Non-pigmented ciliary epithelial cell (primary cell): ENCODE measurements around the gene TMC1.
"Not testable (repeated sequence)": the region's sequence is repeated elsewhere in the genome, so short reads cannot be mapped to it uniquely, and the experiment has no call there.

Source experiments
- DNase-seq: peaks from one replicate; pipeline ENCODE4 v3.0.0-alpha.2; 2010; ENCODE audit warnings: low read depth

Gene TMC1

DNA sequence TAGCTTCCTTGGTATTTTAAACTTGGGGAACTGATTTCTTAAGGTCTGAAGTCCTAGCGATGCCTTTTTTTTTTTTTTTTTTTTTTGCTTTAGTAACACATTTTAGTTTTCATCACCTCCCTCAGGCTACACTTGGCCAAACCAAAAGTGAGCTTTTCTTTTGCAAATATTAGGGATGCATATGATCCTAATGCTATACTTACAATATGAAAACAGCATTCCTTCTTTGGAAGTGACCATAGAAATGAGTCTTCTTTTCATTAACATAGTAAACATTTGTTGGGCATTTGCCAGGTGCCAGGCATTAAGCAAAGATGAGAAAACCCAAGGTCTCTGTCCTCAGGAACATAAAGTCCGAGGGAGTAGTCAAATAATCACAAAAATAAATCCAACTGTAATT lies 241.6 kb downstream of the TMC1 start:
- no peak for DNase-seq

DNA sequence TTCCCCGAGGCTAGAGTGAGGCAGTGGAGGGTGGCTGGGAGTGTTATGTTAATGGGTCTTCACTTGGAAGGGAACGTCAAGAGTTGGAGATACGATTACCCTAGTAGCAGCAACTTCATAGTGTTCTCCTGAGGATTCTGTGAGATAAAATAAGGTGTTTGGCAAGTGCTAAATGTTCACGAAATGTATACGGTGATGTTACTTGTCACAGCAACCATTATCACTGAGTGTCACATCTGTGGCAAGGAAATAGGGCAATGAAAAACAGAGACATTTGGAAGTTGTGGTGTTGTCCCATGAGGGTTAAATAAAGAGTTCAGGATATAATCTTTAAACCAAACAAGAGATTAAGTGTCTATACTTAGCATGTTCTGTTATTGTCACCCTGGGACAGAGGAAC lies 248.1 kb downstream of the TMC1 start:
- DNase-seq = no peak

DNA sequence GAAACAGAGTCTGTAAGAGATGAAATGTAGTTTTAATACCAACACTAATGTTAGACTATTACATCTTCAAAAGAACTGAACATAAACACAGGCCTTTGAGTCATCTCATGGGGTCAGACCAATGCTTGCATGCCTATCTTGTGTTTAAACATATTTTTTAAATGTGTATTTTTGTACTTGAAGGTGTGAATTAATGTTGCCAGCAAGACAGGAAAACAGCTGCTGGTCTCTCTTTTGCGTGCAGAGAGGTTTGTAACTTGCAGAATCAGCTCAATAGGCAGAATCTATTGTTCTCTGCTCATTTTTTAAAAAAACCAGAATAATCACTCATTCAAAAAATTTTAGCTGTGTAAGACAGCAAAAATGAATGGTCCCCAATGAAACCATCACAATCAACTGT lies 251.3 kb downstream of the TMC1 start:
- no peak for DNase-seq

DNA sequence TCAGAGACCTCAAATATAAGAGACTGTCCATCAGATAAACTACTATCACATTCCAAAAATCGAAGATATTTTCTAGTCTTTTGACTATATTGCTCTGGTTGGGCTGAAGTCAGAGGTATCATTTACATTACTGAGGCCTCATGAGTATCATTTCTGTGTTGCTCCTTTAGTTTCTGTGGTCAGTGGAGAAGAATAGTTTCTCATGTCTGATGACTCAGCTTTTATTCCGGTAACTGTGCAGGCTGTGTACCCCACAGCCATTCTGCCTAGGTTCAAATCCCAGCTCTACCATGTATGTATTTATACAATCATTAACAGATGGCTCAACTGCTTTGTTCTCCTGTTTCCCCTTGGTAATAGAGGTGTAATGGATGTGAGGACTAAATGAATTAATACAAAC lies 252.2 kb downstream of the TMC1 start:
- peak; percentile 24 for DNase-seq

DNA sequence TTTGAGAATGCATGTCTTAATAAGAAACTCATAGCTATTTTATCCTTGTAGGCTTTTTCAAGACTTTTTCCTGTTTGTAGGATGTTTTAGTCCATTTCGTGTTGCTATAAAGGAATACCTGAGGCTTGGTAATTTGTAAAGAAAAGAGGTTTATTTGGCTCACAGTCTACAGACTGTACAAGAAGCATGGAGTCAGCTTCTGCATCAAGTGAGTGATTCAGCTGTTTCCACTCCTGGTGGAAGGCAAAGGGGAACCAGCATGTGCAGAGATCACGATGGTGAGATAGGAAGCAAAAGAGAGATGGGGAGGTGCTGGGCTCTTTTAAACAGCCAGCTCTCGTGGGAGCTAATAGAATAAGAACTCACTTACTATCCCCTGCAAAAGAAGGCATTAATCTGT lies 254.2 kb downstream of the TMC1 start:
- no peak for DNase-seq

DNA sequence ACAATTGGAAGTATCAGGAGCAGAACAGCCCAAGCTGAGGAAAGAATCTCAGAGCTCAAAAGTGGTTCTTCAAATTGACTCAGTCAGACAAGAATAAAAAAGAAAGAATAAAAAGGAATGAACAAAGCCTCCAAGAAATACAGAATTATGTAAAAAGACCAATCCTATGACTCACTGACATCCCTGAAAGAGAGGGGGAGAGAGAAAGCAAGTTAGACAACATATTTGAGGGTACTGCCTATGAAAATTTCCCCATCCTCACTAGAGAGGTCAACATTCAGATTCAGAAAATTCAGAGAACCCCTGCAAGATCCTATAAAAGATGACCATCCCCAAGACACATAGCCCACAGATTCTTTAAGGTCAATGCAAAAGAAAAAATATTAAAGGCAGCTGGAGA lies 258.2 kb downstream of the TMC1 start:
- no peak for DNase-seq

DNA sequence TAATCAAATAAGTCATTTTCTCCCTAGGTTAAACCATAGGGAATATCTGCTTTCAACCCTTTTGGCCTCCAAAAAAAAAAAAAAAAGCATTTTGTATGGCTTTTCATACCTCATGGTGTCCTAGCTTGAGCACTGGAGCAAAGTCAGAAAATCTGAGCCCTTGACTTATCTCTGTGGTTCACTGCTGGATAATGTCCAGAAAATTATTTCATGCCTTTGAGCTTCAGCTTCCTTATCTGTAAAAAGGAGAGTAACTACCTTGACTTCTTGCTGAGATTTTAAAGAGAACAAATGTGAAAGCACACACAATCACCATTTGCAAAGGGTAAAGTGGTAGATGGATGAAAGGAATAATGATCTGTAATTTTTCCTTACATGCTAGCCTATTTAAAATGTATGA lies 265.5 kb downstream of the TMC1 start:
- DNase-seq = no peak

DNA sequence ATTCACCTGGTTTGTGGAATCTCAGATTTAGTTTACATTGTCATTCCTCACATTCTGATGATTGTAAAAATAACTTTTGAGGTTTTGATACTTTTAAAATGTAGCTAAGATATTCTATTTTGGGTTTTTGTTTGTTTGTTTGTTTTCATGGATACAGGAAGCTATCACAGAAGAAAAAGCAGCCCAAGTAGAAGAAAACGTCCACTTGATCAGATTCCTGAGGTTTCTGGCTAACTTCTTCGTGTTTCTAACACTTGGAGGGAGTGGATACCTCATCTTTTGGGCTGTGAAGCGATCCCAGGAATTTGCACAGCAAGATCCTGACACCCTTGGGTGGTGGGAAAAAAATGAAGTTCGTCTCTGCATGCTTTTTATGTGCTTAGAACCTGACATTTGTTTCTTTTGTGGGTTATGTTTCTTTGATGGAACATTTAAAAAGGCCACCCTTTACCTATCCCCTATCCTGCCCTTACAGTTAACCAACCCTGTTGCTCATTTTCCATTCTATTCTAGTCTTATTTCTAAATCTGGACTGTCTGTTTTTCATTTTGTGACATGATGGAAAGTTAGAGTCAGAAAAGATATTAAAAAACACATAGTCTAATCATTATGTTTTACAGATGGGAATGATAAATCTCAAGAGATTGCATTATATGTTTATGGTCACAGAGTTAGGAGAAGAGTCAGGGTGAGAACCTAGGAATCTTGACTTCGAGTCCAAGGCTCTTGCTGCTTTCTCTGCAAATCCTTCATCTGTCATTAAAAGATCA lies 267.7 kb downstream of the TMC1 start:
- no peak for DNase-seq

DNA sequence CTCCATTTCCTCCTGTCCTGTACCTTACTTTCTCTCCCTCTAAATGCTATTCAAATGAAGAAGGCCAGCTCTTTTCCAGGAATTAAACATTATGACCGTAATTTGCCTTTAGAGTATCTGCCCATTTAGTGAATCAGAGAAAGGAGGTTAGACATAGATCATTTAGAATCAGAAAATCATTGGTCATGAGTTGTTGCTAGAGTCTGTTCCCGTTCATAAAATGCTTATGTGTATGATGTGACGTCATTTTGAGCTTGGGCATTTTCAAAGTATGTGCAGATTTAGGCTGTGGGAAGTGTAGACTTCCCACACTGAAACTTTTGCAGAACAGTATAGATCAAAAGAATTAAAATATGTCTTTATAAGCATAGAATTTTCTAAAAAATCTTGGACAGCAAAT lies 268.5 kb downstream of the TMC1 start:
- DNase-seq = no peak

DNA sequence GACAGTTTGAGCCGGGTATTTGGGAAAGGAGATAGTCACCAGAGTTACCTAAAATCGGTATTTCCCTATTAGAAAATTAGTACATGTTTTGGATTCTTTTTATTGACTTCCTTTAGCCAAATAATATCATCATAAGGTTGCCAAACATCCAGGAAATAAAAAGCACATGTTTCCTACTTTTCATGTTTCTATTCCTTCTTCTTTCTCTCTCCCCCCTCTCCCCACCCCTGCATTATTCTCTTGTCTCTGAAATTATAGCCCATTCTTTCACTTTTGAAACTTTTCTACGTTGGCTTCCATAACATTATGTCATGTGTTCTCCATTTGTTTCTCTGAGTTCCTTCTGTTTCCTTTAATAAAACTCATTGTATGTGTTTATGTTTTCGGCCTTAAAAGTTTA lies 269.6 kb downstream of the TMC1 start:
- no peak for DNase-seq

DNA sequence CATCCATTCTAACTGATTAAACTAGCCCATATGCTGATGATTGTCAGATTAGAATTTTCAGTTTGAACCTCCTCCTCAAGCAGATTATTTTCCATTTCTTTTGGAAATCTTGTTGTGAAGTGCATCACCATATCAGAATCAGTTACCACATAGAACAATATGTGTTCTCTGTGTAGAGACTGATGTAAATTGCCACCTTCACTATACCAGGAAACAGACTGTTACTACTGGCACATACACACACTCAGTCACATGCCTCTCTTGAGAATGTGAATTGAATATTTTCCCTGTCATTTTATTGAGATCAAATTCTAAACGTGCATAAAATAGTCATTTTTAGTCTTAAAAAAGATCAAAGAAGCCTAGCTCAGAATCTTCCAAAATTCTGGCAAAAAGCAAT lies 270.0 kb downstream of the TMC1 start:
- no peak for DNase-seq

DNA sequence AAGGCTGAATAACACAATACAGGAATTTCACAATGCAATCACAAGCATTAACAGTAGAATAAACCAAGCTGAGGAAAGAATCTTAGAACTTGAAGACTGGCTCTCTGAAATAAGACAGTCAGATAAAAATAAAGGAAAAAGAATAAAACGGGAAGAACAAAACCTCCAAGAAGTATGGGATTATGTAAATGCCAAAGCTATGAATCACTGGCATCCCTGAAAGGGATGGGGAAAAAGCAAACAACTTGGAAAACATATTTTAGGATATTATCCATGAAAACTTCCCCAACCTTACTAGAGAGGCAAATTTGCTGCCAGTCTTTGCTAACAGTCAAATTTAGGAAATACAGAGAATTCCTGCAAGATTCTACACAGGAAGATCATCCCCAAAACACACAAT lies 273.5 kb downstream of the TMC1 start:
- no peak for DNase-seq

DNA sequence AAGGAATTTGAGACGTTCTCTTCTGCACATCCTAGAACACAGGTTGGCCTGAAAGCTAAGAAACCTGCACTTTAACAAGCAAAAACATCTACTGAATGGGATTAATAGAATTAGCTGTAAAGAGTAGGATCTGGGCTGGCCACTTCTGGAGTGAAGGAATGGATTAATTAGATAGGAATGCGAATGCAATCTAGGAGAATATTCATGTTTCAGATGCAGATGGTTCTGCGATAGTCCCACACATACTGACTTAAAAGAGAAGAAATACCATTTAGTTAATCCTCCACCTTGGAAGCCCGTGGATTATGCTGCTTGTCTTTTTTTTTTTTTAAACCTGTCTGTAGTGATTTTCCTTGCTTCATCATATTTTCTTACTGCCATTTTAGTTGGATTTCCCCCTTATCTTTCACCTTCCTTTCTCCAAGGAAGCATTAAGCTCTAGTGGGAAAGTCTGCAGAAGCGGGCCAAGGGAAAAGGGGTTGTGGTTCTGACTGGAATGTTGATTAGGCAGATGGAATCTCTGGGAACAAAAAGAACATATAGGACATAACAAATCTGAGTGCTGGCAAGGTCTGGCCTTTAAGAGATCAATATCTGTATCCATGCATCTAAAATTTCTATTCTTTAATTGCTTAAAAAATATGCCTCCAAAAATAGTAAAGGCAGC lies 279.1 kb downstream of the TMC1 start:
- no peak for DNase-seq

DNA sequence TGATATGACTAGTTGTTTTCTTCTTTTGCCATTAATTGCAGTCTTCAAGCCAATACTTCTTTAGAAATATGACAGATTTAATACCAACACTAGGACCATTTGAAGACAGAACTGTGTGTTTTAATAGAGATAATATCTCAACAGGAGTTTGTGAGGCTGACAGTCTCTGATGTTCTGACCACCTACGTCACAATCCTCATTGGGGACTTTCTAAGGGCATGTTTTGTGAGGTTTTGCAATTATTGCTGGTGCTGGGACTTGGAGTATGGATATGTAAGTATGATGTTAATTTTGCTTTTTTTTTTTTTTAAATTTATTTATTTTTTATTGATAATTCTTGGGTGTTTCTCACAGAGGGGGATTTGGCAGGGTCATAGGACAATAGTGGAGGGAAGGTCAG lies 283.8 kb downstream of the TMC1 start:
- DNase-seq = no peak

DNA sequence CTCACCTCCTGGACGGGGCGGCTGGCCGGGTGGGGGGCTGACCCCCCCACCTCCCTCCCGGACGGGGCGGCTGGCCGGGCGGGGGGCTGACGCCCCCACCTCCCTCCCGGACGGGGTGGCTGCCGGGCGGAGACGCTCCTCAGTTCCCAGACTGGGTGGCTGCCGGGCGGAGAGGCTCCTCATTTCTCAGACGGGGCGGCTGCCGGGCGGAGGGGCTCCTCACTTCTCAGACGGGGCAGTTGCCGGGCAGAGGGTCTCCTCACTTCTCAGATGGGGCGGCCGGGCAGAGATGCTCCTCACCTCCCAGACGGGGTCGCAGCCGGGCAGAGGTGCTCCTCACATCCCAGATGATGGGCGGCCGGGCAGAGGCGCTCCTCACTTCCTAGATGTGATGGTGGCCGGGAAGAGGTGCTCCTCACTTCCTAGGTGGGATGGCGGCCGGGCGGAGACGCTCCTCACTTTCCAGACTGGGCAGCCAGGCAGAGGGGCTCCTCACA lies 285.0 kb downstream of the TMC1 start:
- DNase-seq = not testable (repeated sequence)

DNA sequence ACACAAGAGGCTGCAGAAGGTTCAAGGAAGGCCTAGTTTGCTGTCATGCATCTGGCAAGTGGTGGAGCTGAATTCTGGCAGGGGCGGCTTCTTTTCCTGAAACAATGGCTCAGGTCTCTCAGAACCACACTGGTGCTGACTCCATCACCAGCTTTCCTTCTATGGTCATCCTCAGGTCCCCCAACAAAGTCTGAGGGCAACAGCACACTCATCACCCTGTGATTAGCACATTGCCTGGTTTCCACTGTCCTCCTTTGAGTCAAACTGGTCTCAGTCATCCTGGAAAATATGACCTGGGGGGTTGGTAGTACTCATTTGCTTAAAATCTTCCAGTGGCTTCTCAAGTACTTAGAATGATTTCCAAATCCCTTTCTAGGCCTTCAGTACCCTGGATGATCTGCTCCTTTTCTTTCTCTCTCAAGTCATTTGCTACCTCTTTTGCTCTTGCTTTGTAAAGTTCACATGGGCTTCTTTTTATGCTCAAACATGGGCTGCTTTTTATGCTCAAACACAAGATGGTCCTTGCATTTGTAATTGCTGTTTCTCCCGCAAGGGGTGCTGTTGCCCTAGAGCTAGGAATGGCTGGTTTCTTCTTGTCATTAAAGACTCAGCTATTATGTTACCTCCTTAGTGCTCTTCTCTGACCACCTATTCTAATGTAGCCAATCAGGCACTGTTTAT lies 286.5 kb downstream of the TMC1 start:
- no peak for DNase-seq

DNA sequence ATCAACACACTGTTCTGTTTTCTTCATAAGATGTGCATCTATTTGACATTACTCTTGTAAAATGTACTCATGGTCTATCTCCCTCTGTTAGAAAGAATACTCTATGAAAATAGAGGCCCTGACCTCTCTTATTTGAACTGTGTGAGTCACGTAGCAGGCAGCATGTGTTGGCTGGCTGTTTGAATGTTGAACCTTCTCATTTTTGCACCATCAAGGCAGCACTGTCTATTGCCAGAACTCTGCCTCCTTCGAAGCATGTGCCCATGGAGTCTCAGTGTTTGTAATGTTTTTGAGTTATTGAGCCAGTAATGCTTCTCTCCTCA lies 287.0 kb downstream of the TMC1 start:
- DNase-seq = no peak

DNA sequence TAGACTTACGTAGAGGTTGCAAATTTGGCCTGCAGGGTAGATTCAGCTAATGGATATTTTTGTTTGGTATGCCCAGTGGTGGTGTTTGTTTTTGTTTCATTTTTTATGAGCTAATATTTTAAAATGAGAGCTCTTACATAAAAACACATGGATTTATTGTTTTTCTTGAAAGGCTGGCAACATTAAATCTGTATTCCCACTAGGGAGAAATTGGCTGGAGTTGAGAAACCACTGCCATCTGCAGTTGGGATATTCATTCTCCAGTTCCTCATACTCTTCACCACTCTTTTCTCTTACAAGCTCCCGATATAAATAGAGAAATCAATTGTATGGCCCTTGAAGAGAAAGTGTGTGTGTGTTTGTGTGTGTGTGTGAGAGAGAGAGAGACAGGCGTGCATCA lies 288.2 kb downstream of the TMC1 start:
- no peak for DNase-seq

DNA sequence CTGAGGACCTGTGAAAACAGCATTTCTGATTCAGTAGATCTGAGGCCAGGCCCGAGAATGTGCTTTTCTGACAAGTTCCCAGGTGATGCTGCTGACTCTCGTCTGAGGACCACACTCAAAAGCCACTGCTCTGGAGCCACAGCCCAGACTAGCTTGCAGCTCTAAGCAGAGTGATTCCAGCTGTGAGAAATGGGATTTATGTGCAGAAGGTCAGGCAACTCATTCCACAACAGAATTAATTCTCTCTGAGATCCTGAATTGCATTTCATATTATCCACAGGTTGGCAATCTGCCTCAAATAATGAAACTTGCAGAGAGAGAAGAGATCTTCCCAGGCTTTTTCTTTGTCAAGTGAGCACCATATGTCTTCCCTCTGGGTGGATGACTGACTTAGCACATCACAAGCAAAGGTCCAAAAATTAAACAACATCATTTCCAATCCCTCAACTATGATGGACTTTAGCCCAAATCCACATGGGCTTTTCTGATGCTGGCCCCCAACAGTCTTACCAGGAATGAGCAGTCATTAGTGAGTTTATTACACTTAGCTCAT lies 291.2 kb downstream of the TMC1 start:
- DNase-seq = no peak

DNA sequence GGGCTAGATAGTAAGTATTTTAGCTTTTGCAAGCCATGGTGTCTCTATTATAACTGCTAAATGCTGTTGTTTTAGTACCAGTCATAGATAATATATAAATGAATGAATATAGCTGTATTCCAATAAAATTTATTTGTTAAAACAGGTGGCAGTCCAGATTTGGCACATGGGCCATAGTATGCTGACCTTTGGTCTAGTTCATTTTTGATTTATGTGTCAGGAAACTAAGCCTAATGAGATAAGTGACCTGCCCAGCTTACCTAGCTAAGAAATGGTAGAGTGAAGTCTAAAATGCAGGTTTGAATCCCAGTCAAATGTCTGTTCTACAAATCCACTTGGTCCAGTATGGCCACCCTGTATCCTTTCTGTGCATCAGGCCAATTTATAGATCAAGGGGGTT lies 292.1 kb downstream of the TMC1 start:
- DNase-seq = no peak

DNA sequence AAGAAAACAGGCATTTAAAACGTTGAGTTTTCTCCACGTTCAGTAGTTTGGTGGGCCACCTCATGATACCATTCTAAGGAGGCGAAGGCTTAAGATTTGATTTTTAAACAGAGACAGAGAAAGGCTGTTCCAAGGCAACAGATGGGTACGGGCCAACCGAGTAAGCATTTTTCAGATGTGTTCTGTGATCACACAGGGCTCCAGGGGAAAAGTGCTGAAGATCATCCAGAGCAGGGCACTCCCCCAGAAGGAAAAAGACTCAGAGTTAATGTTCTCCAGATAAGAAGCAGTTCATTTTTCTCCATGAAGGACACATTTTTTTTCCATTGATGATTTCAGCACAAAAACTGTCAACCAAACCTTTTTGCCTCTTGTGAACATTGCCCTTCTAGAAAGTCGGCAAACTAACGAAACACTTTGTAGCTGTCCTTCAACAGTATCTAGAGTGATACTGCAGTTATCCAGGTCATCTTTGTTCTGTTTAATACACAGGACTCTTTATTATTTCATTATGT lies 292.7 kb downstream of the TMC1 start:
- no peak for DNase-seq

DNA sequence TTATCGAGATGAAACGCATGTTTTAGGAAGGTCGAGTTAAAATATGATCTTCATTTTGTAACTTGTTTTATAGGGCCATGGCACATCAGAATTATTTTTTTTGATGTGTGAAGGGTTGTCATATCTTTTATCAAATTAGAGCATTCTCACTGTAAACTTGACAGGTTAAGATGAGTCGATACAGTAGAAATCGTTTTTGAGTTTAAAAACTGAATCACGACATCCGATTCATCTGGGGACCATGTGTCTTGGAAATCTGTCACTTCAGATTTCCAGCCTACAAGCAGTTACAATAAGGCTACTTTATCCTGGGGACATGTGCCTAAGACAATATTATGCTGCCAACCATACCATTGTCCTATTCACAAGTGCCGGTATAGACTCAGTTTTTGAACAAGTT lies 295.3 kb downstream of the TMC1 start:
- no peak for DNase-seq

DNA sequence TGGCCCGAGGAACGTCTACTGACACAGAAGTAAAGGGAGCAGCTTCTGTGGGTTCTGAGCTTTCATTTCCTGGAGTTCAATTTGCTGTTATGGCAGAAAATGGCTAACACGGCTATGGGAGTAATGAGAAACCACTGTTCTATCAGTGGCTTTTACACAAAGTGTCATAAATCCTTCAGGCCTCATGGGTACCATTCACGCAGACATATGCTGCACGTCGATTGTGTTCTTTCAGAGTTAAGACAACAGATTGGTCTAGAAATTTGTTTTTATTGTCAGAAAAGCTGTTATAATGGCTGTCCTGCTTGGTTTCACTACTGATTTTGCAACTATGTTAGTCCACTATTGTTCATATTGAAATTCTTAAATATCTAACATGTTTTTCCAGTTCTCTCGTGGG lies 296.0 kb downstream of the TMC1 start:
- no peak for DNase-seq
